Adrenal gland (tissue), 12 donors: ENCODE results near the gene DMXL2. TPM values are rescaled to one million over a fixed set of nuclear protein-coding genes. Genes with fewer than 3 reads are reported as not detected.

Source experiments
- DNase-seq, 7 donors: peaks; one replicate each; pipeline ENCODE4 v3.0.0-alpha.2; 2019 to 2020
- H3K27ac ChIP-seq, 5 donors: fragments of 200-600 bp; sonication (generic) in 4 of 5; 1 replicate in 3 of 5; 2 replicates in 2 of 5; pipeline versions ENCODE4 v1.5.1 to v1.8.0; 2016 to 2020; ENCODE audit warnings: mild to moderate bottlenecking in 1 of 5
- H3K27me3 ChIP-seq: fragments of 200-600 bp; 2 replicates; pipeline ENCODE4 v1.8.0; 2021
- H3K36me3 ChIP-seq, 2 donors: fragments of 200-600 bp; replicated peaks in 1 of 2; 1 replicate in 1 of 2; 2 replicates in 1 of 2; pipeline versions ENCODE4 v1.5.1 to v1.8.0; 2018 to 2022
- H3K4me1 ChIP-seq, 2 donors: fragments of 200-600 bp; replicated peaks in 1 of 2; 1 replicate in 1 of 2; 2 replicates in 1 of 2; pipeline versions ENCODE4 v1.5.1 to v1.8.0; 2018 to 2021
- H3K4me3 ChIP-seq, 4 donors: fragments of 200-600 bp; sonication (generic) in 3 of 4; one replicate each; pipeline ENCODE4 v1.5.1; 2016 to 2018
- H3K9me3 ChIP-seq, 3 donors: fragments of 200-600 bp; sonication (generic) in 1 of 3; replicated peaks in 1 of 3; 1 replicate in 2 of 3; 2 replicates in 1 of 3; pipeline versions ENCODE4 v1.5.1 to v1.8.0; 2016 to 2021
- POLR2A ChIP-seq, 2 donors: fragments of 450-650 bp; IDR thresholded peaks; one replicate each; pipeline ENCODE4 v1.6.1; 2017; ENCODE audit warnings: antibody characterized with exemption in 2 of 2, mild to moderate bottlenecking in 2 of 2, moderate library complexity in 1 of 2
- WGBS, 4 donors: extraction: QIAGEN DNeasy Blood & Tissue Kit in 2 of 4; methylation state at CpG; one replicate each; pipeline versions ENCODE4 v1.1.5 to v1.1.7; 2013 to 2017; 5-methylcytosine and 5-hydroxymethylcytosine counted together
- intact Hi-C, 2 donors: fragments of 100-400 bp; cut with DNase I; formaldehyde crosslinking; loops; one replicate each; pipeline versions ENCODE4 v1.14.1 to v1.15.0; 2022 to 2023
- polyA plus RNA-seq, 3 donors: library from polyadenylated mRNA; stranded (reverse); fragments of 200-250 nt in 2 of 3; fragments of 350-450 nt in 1 of 3; fragmentation: Illumina TruSeq in 1 of 3; extraction: RNeasy Lipid Tissue Mini Kit (QIAGEN cat#74804) in 1 of 3; gene quantifications; one replicate each; pipeline ENCODE4 v1.2.3, GENCODE V29; 2013 to 2014
- total RNA-seq, 9 donors: library from RNA; depleted of rRNA in 4 of 9; stranded (reverse); fragments of >200 nt in 4 of 9; fragments of 120-200 nt in 1 of 9; fragmentation: NEBNext Ultra II Directional in 1 of 9; extraction: Animal tissue kit (Norgen Biotek cat#: 25700) in 1 of 9; gene quantifications; one replicate each; pipeline versions ENCODE4 v1.1.0 to v1.2.4, GENCODE V29; 2013 to 2023
- TF ChIP-seq, protein P1 (sequence below), 6 experiments: fragments of 450-650 bp in 4 of 6; fragments of 200-600 bp in 2 of 6; sonication (generic) in 1 of 6; IDR thresholded peaks; 1 replicate in 5 of 6; 2 replicates in 1 of 6; pipeline versions ENCODE4 v1.5.1 to v1.8.0; 2016 to 2021; ENCODE audit warnings: antibody characterized with exemption in 6 of 6, mild to moderate bottlenecking in 2 of 6, moderate library complexity in 1 of 6
- donor health status: healthy with polysubstance abuse.
- donor health status: Bipolar disorder and iron deficiency.
- donor health status: DM: yes; HTN: yes; CAD: no.
- donor health status: DM: no; HTN: no; CAD: no.
- donor health status: DM: no; HTN: no; CAD: no.
- donor health status: DM: yes; HTN: yes; CAD: no.

Gene DMXL2
- total and polyA plus RNA-seq, 12 donors = 19.6 to 51.4 (median 24.8) TPM

DNA sequence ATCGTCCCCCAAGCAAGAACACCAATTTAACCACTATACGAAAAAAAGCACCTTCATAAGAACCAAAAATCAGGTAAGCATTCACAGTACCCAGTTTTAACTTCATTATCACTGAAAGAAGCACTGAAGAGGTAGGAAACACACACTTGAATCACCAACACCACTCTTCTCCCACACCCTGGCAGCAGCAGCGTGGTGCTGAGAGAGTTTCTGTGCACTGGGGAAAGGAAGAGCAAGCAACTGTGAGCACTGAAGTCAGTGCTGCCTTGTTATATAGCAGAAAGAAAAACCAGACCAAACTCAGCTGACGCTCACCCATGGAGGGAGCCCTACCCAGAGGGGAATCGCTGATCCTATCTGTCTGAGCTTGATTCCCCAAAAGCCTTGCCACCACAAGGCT lies 98.2 kb downstream of the DMXL2 start:
- intact Hi-C loops = no loop called here
- no peak overlapping the region for H3K27ac ChIP-seq
- H3K36me3 ChIP-seq = no peaks in the 10 kb centered on the region

GRCh38 chr15:51516291-51516690 lies 106.3 kb downstream of the DMXL2 start:
- H3K27ac ChIP-seq = no peak overlapping the region
- DNase-seq = no peak
- H3K4me3 ChIP-seq = no peak overlapping the region
- TF ChIP-seq, protein P1, sequence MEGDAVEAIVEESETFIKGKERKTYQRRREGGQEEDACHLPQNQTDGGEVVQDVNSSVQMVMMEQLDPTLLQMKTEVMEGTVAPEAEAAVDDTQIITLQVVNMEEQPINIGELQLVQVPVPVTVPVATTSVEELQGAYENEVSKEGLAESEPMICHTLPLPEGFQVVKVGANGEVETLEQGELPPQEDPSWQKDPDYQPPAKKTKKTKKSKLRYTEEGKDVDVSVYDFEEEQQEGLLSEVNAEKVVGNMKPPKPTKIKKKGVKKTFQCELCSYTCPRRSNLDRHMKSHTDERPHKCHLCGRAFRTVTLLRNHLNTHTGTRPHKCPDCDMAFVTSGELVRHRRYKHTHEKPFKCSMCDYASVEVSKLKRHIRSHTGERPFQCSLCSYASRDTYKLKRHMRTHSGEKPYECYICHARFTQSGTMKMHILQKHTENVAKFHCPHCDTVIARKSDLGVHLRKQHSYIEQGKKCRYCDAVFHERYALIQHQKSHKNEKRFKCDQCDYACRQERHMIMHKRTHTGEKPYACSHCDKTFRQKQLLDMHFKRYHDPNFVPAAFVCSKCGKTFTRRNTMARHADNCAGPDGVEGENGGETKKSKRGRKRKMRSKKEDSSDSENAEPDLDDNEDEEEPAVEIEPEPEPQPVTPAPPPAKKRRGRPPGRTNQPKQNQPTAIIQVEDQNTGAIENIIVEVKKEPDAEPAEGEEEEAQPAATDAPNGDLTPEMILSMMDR (IDR thresholded peaks at IDR 0.05) = no peak
- TF ChIP-seq POLR2A (IDR thresholded peaks at IDR 0.05) = no peak
- H3K27me3 ChIP-seq = no peaks in the 10 kb centered on the region
- WGBS, 4 donors = 43 to 58% (median 52%) methylated on average over 1 of the region's 1 CpG
- no peaks in the 10 kb centered on the region for H3K9me3 ChIP-seq
- H3K4me1 ChIP-seq = no peaks in the 10 kb centered on the region
- no peaks in the 10 kb centered on the region for H3K36me3 ChIP-seq
- intact Hi-C loops = no loop called here

More for the DNA sequence above, 98.2 kb downstream of the DMXL2 start:
- Histone ChIP-seq H3K9me3 (no peaks in the 10 kb centered on the region), H3K27me3 (no peaks in the 10 kb centered on the region), H3K4me1 (no peaks in the 10 kb centered on the region), H3K4me3 (no peak overlapping the region)
- 92 to 95% (median 94%) methylated on average over 5 of the region's 5 CpGs for WGBS, 4 donors
- TF ChIP-seq, protein P1 (IDR thresholded peaks at IDR 0.05) = no peak
- no peak for TF ChIP-seq POLR2A (IDR thresholded peaks at IDR 0.05)
- no peak for DNase-seq

DNA sequence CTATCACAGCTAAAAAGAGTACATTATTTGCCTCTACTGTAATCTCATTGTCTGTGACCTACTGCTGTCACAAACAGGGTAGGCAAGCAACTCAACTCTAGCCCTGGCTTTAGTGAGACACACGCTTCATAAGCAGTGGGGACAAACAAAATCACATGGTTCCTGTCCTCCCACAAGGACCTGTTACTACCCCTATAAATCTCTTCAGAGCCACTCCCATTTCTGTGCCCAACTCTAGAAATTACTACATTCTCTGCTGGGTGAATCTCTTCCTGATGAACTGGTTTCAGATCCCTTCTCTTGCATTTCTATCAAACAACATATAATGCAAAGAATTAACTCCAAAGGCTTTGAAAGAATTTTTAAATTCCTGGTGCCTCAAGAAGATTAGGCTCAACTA lies 117.3 kb downstream of the DMXL2 start:
- Histone ChIP-seq H3K27ac (no peak overlapping the region), H3K36me3 (no peaks in the 10 kb centered on the region), H3K4me3 (no peak overlapping the region), H3K4me1 (no peaks in the 10 kb centered on the region), H3K27me3 (no peaks in the 10 kb centered on the region), H3K9me3 (no peaks in the 10 kb centered on the region)
- WGBS, 4 donors = 81 to 100% (median 88%) methylated on average over 1 of the region's 1 CpG
- intact Hi-C loops = no loop called here
- no peak for TF ChIP-seq POLR2A (IDR thresholded peaks at IDR 0.05)
- TF ChIP-seq, protein P1 (IDR thresholded peaks at IDR 0.05) = no peak
- DNase-seq = no peak

GRCh38 chr15:51503003-51503402 lies 119.6 kb downstream of the DMXL2 start:
- intact Hi-C loops = no loop called here
- Histone ChIP-seq H3K9me3 (no peaks in the 10 kb centered on the region), H3K36me3 (peaks cover 0 to 9% of the 10 kb centered on the region in 2 donors), H3K27ac (no peak overlapping the region), H3K27me3 (no peaks in the 10 kb centered on the region), H3K4me1 (no peaks in the 10 kb centered on the region), H3K4me3 (no peak overlapping the region)
- no peak for DNase-seq
- TF ChIP-seq, protein P1 (IDR thresholded peaks at IDR 0.05) = no peak
- no peak for TF ChIP-seq POLR2A (IDR thresholded peaks at IDR 0.05)
